Activated CD8-positive, alpha-beta memory T cell treated with anti-CD3 and anti-CD28 coated beads for 36 hours (primary cell): Measurements from ENCODE around the gene RAB11FIP4. TPM values are rescaled to one million over a fixed set of nuclear protein-coding genes. Genes with fewer than 3 reads are reported as not detected.

Source experiments
- CTCF ChIA-PET: fragments of 350-600 bp; sonication (Branson Sonifier 250); formaldehyde crosslinking; loops from one replicate; lab custom pipeline; 2021; ENCODE audit warnings: antibody characterized with exemption; lab: Charles Lee
- POLR2A ChIA-PET: fragments of 350-600 bp; sonication (Branson Sonifier 250); formaldehyde crosslinking; loops from one replicate; lab custom pipeline; 2021; ENCODE audit warnings: antibody characterized with exemption; lab: Charles Lee
- total RNA-seq, 2 experiments: library from RNA; stranded (reverse); gene quantifications; one replicate each; pipeline ENCODE4 v1.2.3, GENCODE V29; 2021

RAB11FIP4 gene
- total RNA-seq, 2 experiments from 2014 or later, result 14.8 to 17.8 TPM

DNA sequence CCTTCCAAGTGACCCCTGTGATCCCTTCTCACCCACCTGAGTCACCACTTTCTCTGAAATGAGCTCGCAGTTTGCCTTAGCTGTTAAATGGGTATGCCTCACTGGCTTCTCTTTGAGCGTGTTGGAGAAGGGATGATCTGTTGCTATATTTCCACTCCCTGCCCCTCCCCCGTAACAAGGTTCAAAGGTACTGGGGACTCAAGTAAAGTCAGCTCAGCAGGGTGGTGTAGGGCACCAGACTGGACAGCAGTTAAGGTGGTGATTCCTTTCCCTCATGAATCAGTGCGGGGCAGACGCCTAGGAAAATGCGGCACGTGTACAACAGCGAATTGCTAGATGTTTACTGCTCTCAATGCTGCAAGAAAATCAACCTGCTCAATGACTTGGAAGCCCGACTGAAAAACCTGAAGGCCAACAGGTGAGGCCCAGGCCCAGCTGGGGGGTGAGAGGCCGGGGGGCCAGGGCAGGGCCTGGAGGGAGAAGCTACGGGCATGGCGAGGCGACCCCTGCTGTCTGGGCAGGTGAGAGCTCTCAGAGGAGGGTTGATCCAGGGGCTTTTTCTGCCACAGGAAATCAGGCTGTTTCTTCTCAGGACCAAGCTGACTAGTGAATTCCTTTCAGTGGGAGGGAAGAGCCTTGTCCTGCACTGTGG, 130.3 kb downstream of the RAB11FIP4 start:
- CTCF ChIA-PET, result interaction anchor here (0.5 to 2.6 kb wide), 6 partner anchors 11 to 199 kb away, joined by 3 to 20 read pairs (median 6); no protein-coding TSS in a partner anchor

GRCh38 chr17:31522284-31522931, 130.9 kb downstream of the RAB11FIP4 start:
- ChIA-PET POLR2A (no interaction called here), CTCF (interaction anchor here (0.6 to 4.2 kb wide), 7 partner anchors 12 to 89 kb away, joined by 3 to 23 read pairs (median 7); no protein-coding TSS in a partner anchor)

More for the DNA sequence above, 130.3 kb downstream of the RAB11FIP4 start:
- POLR2A ChIA-PET, result no interaction called here

DNA sequence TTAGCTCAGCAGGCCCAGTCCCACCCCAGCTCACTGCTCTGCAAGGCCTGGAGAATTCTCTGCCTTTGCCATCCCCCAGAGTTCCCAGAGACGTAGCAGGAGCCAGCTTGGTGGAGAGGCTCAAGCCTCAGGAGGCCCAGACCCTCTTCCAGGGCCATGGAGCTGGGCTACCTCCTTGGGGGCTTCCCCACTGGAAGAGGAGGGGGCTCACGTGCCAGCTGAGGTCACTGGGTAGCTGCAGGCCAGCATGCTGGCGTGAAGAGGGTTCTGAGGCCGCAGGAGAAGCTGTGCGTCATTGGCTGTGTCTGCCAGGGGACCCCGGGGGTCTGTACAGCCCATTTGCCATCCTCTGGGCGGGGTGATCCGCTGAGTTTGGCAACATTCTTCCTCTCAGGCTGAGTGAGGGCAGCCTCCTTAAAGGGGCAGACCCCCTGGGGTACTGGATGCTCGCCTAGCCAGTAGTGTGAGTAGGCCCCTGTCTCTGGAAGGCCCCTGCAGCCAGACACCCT, 131.6 kb downstream of the RAB11FIP4 start:
- CTCF ChIA-PET, result interaction anchor here (1.5 to 4.2 kb wide), 5 partner anchors 12 to 89 kb away, joined by 4 to 23 read pairs (median 18); no protein-coding TSS in a partner anchor
- POLR2A ChIA-PET, result no interaction called here

DNA sequence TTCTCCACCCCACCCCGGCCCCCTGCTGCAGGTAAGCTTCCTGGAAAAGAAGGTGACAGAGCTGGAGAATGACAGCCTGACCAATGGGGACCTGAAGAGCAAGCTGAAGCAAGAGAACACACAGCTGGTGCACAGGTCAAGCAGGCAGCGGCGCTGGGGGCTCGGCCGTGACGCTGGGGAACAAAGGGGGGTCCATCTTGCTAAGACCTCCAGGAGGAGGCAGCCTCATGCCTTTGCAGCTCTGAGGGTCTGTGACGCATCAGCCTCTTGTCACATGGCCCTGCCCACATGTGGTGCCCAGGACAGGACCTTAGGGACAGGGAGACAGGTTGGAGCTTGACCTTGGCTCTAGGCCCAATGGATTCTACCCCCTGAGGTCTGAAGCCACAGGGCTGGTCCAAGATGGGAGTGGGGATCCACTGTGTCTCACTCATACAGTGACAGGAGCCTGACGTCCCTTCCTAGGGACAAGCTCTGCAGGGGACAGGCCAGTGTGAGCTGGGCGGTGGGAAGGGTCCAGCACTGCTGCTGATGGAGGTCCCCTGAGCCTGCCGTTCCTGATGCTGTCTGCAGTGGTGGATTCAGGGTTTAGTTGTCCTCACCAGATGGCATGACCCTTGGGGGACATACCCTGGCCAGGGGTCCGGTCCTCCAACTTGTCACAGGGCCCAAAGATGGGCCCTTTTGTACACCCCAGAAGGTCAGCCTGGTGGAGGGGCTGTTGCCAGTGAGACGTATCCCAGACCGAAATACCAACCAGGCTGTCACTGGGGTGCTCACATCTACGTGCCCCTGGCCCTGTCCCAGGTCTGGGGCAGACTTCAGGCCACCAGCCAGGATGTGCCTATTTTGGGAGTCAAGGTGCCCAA, 132.6 kb downstream of the RAB11FIP4 start:
- POLR2A ChIA-PET, result interaction anchor here (1.3 kb wide), 1 partner anchor 36 kb away, joined by 3 read pairs; no protein-coding TSS in a partner anchor
- CTCF ChIA-PET, result interaction anchor here (0.7 to 4.2 kb wide), 12 partner anchors 9 to 270 kb away, joined by 3 to 34 read pairs (median 6); no protein-coding TSS in a partner anchor

- ChIA-PET POLR2A (interaction anchor here (1.3 kb wide), 1 partner anchor 37 kb away, joined by 3 read pairs; no protein-coding TSS in a partner anchor), CTCF (interaction anchor here (0.7 to 4.2 kb wide), 12 partner anchors 10 to 269 kb away, joined by 3 to 34 read pairs (median 4); no protein-coding TSS in a partner anchor)
These were observed 133.7 kb downstream of the RAB11FIP4 start for GRCh38 chr17:31524926-31525800.

DNA sequence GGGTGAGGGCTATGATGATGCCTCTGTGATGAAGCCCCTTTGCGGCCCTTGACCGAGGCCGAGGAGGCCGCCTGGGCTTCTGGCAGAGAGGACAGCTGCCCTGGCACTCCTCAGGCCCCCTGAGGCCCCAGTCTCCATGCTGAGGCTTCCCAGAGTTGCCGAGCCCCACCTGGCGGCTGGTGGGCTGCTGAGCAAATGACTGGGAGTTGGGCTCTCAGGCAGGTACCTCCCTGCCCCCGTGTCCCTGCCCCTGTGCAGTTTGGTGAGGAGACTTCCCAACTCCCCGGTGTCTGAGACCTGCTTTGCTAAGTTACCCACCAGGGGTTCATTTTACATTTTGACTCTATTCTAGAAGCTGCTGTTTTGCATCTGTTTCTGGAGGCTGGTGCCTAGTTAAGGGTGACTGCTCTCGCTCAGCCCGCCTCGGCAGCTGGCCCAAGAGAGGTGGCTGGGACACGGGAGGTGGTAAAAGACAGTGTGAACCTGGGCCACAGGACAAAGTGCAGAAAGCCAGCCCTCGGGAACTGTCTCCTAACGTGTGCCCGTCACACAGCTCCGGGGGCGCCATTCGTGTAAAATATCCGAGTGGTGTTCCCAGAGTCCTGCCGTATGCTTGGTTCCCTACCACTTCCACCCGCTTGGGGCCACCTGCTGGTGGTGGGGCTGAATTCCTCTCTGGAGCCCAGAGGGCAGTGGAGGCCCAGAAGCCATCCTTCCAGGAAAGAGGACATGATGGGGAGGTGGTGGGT, 134.5 kb downstream of the RAB11FIP4 start:
- POLR2A ChIA-PET, result no interaction called here
- CTCF ChIA-PET, result interaction anchor here (1.1 to 4.2 kb wide), 8 partner anchors 13 to 136 kb away, joined by 3 to 34 read pairs (median 9); no protein-coding TSS in a partner anchor

DNA sequence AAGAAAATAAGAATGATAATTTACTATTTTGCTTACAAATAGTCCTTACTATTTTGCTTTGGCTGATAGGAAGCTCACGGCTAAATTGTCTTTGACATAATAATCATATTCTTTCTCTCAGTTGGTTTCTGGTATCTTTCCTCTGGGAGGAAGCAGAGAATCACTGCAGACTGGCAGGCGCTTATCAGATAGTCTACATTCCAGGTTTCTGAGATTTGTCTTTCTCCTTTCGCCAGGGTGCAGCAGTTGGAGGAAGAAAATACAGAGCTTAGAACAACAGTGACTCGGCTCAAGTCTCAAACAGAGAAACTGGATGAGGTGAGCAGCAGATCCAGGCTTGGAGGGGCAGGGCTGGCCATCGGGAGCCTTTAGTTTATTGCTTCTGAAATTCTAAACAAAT, 136.1 kb downstream of the RAB11FIP4 start:
- CTCF ChIA-PET, result interaction anchor here (1.0 kb wide), 1 partner anchor 90 kb away, joined by 5 read pairs; no protein-coding TSS in a partner anchor
- POLR2A ChIA-PET, result no interaction called here

DNA sequence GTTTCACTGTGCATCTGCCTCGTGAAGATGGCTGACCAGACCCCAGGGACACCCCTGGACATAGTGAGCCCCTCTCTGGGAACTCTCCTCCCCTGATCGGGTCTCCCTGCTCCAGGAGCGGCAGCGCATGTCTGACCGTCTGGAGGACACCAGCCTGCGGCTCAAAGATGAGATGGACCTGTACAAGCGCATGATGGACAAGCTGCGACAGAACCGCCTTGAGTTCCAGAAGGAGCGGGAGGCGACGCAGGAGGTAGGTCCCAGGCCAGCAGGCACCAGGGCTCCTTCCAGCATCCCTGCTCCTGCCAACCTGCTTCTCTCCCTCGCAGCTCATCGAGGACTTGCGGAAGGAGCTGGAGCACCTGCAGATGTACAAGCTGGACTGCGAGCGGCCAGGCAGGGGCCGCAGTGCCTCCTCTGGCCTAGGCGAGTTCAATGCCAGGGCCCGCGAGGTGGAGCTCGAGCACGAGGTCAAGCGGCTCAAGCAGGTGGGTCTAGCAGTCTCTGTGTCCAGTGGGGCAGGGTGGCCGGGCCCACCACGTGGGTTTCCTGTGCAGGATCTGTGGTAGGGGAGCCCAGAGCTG, 136.9 kb downstream of the RAB11FIP4 start:
- POLR2A ChIA-PET, result no interaction called here
- CTCF ChIA-PET, result interaction anchor here (1.0 to 1.1 kb wide), 2 partner anchors 91 to 139 kb away, joined by 4 to 5 read pairs; no protein-coding TSS in a partner anchor

GRCh38 chr17:31529841-31530251, 138.4 kb downstream of the RAB11FIP4 start:
- CTCF ChIA-PET, result no interaction called here
- POLR2A ChIA-PET, result no interaction called here

GRCh38 chr17:31530391-31530985, 139.0 kb downstream of the RAB11FIP4 start:
- ChIA-PET CTCF (no interaction called here), POLR2A (no interaction called here)

- POLR2A ChIA-PET, result no interaction called here
- CTCF ChIA-PET, result no interaction called here
These were observed 140.0 kb downstream of the RAB11FIP4 start for GRCh38 chr17:31531336-31531980.

GRCh38 chr17:31532081-31532480, 140.6 kb downstream of the RAB11FIP4 start:
- POLR2A ChIA-PET, result no interaction called here
- CTCF ChIA-PET, result no interaction called here

DNA sequence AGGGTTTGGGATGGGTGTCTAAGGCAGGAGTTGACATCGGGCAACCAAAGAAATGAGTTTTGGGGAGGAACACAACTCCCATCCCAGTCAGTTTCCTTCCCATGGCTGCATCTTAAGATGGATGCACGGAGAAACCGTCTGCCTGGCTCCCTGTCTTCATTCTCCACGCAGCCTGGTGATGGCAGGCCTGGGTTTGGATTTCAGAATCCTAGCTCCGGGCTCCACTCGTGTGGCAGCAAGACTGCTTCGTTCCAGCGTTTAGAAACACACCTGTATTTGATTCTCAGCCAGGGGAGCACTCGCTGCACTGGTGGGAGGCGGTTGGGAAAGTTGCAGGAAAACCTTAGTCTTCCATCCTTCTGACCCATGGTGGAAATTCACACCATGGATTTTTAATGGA, 141.1 kb downstream of the RAB11FIP4 start:
- ChIA-PET POLR2A (no interaction called here), CTCF (no interaction called here)

- ChIA-PET POLR2A (no interaction called here), CTCF (interaction anchor here (0.9 kb wide), 1 partner anchor 306 kb away, joined by 3 read pairs; no protein-coding TSS in a partner anchor)
These were observed 142.2 kb downstream of the RAB11FIP4 start for GRCh38 chr17:31533546-31534155.

- POLR2A ChIA-PET, result no interaction called here
- CTCF ChIA-PET, result interaction anchor here (0.9 to 1.9 kb wide), 3 partner anchors 10 to 305 kb away, joined by 3 to 6 read pairs (median 3); no protein-coding TSS in a partner anchor
These were observed 142.9 kb downstream of the RAB11FIP4 start for GRCh38 chr17:31534223-31534888.
